DND-41 (cell line): ENCODE data around the gene VPS50.
"Not testable (repeated sequence)": the region's sequence is repeated elsewhere in the genome, so short reads cannot be mapped to it uniquely, and the experiment has no call there.

Experiments used
- ATAC-seq: fragments of 200-7000 bp; cut with Tn5 transposase; 3 replicates; pipeline ENCODE4 v1.9.1; 2021; ENCODE audit warnings: low read depth; ENCODE audit not compliant: insufficient read depth
- DNase-seq: peaks from one replicate; pipeline ENCODE4 v3.0.0-alpha.2; 2020
- H2AFZ ChIP-seq: 2 replicates; pipeline ENCODE4 v1.6.0; 2012; ENCODE audit warnings: low read depth, low read length
- H3K27ac ChIP-seq: 2 replicates; pipeline ENCODE4 v1.5.1; 2012; ENCODE audit warnings: low read length, inconsistent platforms
- H3K27me3 ChIP-seq: fragments of 200-600 bp; sonication (generic); 2 replicates; pipeline ENCODE4 v1.6.0; 2012; ENCODE audit warnings: low read length, mild to moderate bottlenecking, inconsistent platforms; ENCODE audit not compliant: insufficient read depth, poor library complexity
- H3K36me3 ChIP-seq: 2 replicates; pipeline ENCODE4 v1.5.1; 2012; ENCODE audit warnings: low read length, inconsistent platforms; ENCODE audit not compliant: insufficient read depth
- H3K4me1 ChIP-seq: 2 replicates; pipeline ENCODE4 v1.5.1; 2012; ENCODE audit warnings: mild to moderate bottlenecking, low read length; ENCODE audit not compliant: insufficient read depth
- H3K4me2 ChIP-seq: 2 replicates; pipeline ENCODE4 v1.6.0; 2012; ENCODE audit warnings: mild to moderate bottlenecking, moderate library complexity, low read length, inconsistent platforms; ENCODE audit not compliant: insufficient read depth
- H3K4me3 ChIP-seq, 2 experiments: fragments of 200-600 bp in 1 of 2; shearing (Covaris generic) in 1 of 2; 2 replicates each; pipeline ENCODE4 v1.5.1; 2012 to 2016; ENCODE audit warnings: inconsistent platforms in 2 of 2, low read length in 2 of 2, mild to moderate bottlenecking in 2 of 2, low read depth in 1 of 2, moderate library complexity in 1 of 2
- H3K79me2 ChIP-seq: 2 replicates; pipeline ENCODE4 v1.6.0; 2012; ENCODE audit warnings: low read length, inconsistent platforms; ENCODE audit not compliant: insufficient read depth
- H3K9ac ChIP-seq: 2 replicates; pipeline ENCODE4 v1.6.0; 2012; ENCODE audit warnings: low read depth, mild to moderate bottlenecking, inconsistent platforms, low read length, moderate library complexity
- H3K9me3 ChIP-seq: 2 replicates; pipeline ENCODE4 v1.5.1; 2012; ENCODE audit warnings: low read length, moderate library complexity, mild to moderate bottlenecking, inconsistent platforms; ENCODE audit not compliant: insufficient read depth, severe bottlenecking
- H4K20me1 ChIP-seq: 2 replicates; pipeline ENCODE4 v1.6.0; 2012; ENCODE audit warnings: low read length; ENCODE audit not compliant: insufficient read depth
- EZH2 ChIP-seq: IDR thresholded peaks from 3 replicates; pipeline ENCODE4 v1.6.1; 2012; ENCODE audit warnings: borderline replicate concordance, low read depth, mild to moderate bottlenecking, moderate library complexity, low read length, inconsistent platforms; ENCODE audit not compliant: severe bottlenecking
- TF ChIP-seq, protein P1 (sequence below): IDR thresholded peaks from 2 replicates; pipeline ENCODE4 v1.5.1; 2012; ENCODE audit warnings: borderline replicate concordance, low read length, moderate library complexity, mild to moderate bottlenecking; ENCODE audit not compliant: poor library complexity, severe bottlenecking; ENCODE audit errors: extremely low read depth

Gene VPS50

DNA sequence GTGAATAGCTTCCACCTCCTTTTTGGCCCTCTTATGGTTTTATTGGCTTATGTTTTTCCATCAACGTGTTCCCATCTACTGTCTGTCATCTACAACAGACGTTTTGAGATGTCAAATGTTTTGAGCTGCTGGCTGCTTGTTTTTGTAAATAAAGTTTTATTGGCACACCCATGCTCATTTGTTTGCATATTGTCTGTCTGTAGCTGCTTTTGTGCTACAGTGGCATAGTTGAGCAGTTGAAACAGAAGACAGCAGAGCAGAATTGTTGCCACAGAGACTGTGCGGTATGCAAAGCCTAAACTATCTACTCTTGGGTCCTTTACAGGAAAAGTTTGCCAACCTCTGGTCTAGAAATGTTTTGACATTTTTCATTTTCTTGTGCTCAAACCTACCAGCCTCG is 88.7 kb downstream of the VPS50 start:
- Histone ChIP-seq H3K27me3 (no peaks in the 10 kb centered on the region), H2AFZ (no peak overlapping the region), H3K4me3 (no peak overlapping the region), H3K4me2 (no peak overlapping the region), H3K36me3 (peaks cover 5% of the 10 kb centered on the region; the same call in 1 of the 2 replicates), H3K27ac (no peak overlapping the region), H3K9me3 (no peaks in the 10 kb centered on the region), H3K79me2 (no peaks in the 10 kb centered on the region), H3K4me1 (no peaks in the 10 kb centered on the region), H4K20me1 (no peaks in the 10 kb centered on the region), H3K9ac (no peak overlapping the region)
- no peak for DNase-seq
- TF ChIP-seq, protein P1, sequence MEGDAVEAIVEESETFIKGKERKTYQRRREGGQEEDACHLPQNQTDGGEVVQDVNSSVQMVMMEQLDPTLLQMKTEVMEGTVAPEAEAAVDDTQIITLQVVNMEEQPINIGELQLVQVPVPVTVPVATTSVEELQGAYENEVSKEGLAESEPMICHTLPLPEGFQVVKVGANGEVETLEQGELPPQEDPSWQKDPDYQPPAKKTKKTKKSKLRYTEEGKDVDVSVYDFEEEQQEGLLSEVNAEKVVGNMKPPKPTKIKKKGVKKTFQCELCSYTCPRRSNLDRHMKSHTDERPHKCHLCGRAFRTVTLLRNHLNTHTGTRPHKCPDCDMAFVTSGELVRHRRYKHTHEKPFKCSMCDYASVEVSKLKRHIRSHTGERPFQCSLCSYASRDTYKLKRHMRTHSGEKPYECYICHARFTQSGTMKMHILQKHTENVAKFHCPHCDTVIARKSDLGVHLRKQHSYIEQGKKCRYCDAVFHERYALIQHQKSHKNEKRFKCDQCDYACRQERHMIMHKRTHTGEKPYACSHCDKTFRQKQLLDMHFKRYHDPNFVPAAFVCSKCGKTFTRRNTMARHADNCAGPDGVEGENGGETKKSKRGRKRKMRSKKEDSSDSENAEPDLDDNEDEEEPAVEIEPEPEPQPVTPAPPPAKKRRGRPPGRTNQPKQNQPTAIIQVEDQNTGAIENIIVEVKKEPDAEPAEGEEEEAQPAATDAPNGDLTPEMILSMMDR: no peak
- TF ChIP-seq EZH2: no peak
- ATAC-seq: no peak

DNA sequence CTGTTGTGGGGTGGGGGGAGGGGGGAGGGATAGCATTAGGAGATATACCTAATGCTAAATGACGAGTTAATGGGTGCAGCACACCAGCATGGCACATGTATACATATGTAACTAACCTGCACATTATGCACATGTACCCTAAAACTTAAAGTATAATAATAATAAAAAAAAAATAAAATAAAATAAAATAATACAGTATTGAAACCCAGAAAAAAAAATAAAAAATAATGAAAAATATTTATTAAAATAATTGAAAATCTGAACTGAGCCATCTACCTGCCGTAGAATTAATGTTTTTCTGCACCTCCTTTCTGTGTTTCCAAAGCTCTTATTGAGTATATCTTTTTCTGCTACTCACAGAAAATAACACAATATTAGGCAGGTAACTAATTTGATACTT is 94.1 kb downstream of the VPS50 start:
- not testable (repeated sequence) for DNase-seq, H3K27me3 ChIP-seq, H2AFZ ChIP-seq, H3K9me3 ChIP-seq, H3K36me3 ChIP-seq, H3K79me2 ChIP-seq, H4K20me1 ChIP-seq, ATAC-seq, H3K27ac ChIP-seq, H3K4me3 ChIP-seq, H3K9ac ChIP-seq, H3K4me2 ChIP-seq, H3K4me1 ChIP-seq

DNA sequence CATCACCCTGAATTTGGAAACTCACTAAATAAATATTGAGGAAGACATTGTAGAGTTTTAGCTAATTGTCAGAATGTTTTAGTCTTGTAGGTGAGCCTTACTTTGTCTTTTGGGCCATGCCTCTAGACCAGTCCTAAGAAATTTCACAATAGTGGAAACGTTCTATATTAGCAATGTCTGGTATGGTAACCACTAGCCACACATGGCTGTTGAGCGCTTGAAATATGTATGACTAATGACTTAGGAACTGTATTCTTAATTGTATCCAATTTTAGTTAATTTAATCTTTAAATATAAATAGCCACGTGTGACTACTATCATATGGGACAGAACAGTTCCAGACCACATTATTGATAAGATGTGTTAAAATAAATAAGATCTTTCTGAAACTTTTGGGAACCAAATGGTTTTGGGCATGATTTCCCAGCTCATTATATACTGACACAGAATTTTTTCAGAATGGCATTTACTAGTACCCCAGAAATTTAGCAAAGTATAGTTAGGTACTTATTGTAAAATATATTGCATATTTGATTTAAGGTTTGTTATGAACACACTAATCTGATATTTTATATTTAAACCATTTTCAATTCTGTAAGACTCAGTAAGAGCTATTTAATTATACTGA is 95.0 kb downstream of the VPS50 start:
- H3K9ac ChIP-seq: no peak overlapping the region
- H3K9me3 ChIP-seq: no peaks in the 10 kb centered on the region
- H3K27me3 ChIP-seq: no peaks in the 10 kb centered on the region
- H3K36me3 ChIP-seq: peaks cover 3% of the 10 kb centered on the region; the same call in 1 of the 2 replicates
- ATAC-seq (no peak), DNase-seq (no peak)
- H2AFZ ChIP-seq: no peak overlapping the region
- no peaks in the 10 kb centered on the region for H3K4me1 ChIP-seq
- TF ChIP-seq, protein P1: no peak
- no peak for TF ChIP-seq EZH2
- no peak overlapping the region for H3K4me3 ChIP-seq
- H3K79me2 ChIP-seq: no peaks in the 10 kb centered on the region
- no peaks in the 10 kb centered on the region for H4K20me1 ChIP-seq
- no peak overlapping the region for H3K4me2 ChIP-seq
- no peak overlapping the region for H3K27ac ChIP-seq

DNA sequence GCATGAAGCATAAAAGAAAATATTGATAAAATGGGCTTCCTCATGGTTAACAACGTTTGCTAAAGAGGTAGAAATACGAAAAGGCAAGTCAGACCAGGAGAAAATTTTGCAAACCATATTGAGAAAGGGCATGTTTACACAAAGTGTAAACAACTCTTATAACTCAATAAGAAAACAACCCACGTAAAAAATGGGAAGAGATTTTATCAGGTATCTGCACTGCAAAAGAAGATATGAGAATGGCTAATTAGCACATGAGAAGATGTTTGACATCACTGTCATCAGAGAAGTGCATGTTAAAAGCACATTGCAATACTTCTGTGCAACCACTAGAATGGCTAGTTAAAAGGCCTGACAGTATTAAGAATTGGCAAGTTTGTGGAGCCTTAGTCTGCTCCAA is 99.5 kb downstream of the VPS50 start:
- no peaks in the 10 kb centered on the region for H3K36me3 ChIP-seq
- H3K27me3 ChIP-seq: no peaks in the 10 kb centered on the region
- H3K27ac ChIP-seq: no peak overlapping the region
- H3K9ac ChIP-seq: no peak overlapping the region
- no peaks in the 10 kb centered on the region for H4K20me1 ChIP-seq
- no peaks in the 10 kb centered on the region for H3K9me3 ChIP-seq
- H3K4me1 ChIP-seq: no peaks in the 10 kb centered on the region
- H2AFZ ChIP-seq: no peak overlapping the region
- DNase-seq (no peak), ATAC-seq (no peak)
- TF ChIP-seq, protein P1: no peak
- no peak for TF ChIP-seq EZH2
- no peak overlapping the region for H3K4me3 ChIP-seq
- H3K79me2 ChIP-seq: no peaks in the 10 kb centered on the region
- no peak overlapping the region for H3K4me2 ChIP-seq
